Keratinocyte (primary cell): ENCODE results near the gene MYCL.

ENCODE experiments used
- EZH2 ChIP-seq: IDR thresholded peaks from one replicate; pipeline ENCODE4 v1.6.1; 2012; ENCODE audit warnings: inconsistent platforms, mild to moderate bottlenecking, low read length, moderate library complexity
- TF ChIP-seq, protein P1 (sequence below), 3 experiments: IDR thresholded peaks in 1 of 3; conservative IDR thresholded peaks in 1 of 3; optimal IDR thresholded peaks in 1 of 3; 2 replicates in 2 of 3; 3 replicates in 1 of 3; pipeline versions ENCODE3 to v1.5.1; 2011; ENCODE audit warnings: low read length in 3 of 3, mild to moderate bottlenecking in 3 of 3, moderate library complexity in 2 of 3, control low read depth in 1 of 3, inconsistent platforms in 1 of 3; ENCODE audit not compliant: insufficient read depth in 2 of 3; ENCODE audit errors: extremely low read depth in 1 of 3

DNA sequence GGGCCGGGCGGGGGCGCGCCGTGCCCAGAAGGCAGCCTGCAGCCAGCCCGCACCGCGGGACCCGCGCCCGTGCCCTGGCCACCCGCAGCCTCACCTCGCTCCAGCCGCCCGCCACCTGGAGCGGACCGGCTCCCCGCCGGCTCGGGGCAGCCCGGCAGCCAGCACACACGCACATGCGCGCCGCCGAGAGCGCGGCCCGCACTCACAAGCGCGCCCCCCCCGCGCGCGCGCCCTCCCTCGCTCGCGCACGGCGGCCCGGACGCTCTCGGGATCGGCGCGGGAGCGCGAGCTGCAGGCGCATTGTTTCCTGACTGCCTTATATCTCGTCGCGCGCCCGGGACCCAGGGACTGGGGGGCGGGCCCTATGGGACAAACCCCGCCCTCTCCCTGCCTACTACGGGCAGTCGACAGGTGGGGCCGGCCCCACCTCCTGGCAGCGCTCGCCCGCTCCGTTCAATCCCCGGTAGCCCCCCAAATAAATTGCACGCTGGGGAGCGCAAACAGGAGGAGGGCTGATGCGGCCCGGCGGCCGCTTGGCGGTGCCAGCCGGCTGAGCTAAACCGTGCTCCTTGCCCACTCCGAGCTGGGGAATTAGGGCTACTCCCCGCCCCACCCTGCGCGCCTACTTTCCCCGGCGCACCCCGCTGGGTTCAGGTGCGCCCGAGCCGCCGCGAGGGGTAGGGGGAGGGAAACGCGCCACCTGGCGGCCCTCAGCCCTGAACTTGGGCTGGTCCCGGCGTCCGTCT, at the start of gene MYCL:
- TF ChIP-seq, protein P1, sequence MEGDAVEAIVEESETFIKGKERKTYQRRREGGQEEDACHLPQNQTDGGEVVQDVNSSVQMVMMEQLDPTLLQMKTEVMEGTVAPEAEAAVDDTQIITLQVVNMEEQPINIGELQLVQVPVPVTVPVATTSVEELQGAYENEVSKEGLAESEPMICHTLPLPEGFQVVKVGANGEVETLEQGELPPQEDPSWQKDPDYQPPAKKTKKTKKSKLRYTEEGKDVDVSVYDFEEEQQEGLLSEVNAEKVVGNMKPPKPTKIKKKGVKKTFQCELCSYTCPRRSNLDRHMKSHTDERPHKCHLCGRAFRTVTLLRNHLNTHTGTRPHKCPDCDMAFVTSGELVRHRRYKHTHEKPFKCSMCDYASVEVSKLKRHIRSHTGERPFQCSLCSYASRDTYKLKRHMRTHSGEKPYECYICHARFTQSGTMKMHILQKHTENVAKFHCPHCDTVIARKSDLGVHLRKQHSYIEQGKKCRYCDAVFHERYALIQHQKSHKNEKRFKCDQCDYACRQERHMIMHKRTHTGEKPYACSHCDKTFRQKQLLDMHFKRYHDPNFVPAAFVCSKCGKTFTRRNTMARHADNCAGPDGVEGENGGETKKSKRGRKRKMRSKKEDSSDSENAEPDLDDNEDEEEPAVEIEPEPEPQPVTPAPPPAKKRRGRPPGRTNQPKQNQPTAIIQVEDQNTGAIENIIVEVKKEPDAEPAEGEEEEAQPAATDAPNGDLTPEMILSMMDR (optimal IDR thresholded peaks at IDR 0.05 in 1 of 3, IDR thresholded peaks at IDR 0.05 in 1 of 3, conservative IDR thresholded peaks at IDR 0.05 in 1 of 3; ENCODE audit: extremely low read depth in 1 of 3, insufficient read depth in 2 of 3, low read length in 3 of 3) = peak; percentile 67 to 90 (median 89)
- no peak for TF ChIP-seq EZH2
